ENCODE measurements around the gene HYAL3.
"Not testable (repeated sequence)": the region's sequence is repeated elsewhere in the genome, so short reads cannot be mapped to it uniquely, and the experiment has no call there.

Gene HYAL3

DNA sequence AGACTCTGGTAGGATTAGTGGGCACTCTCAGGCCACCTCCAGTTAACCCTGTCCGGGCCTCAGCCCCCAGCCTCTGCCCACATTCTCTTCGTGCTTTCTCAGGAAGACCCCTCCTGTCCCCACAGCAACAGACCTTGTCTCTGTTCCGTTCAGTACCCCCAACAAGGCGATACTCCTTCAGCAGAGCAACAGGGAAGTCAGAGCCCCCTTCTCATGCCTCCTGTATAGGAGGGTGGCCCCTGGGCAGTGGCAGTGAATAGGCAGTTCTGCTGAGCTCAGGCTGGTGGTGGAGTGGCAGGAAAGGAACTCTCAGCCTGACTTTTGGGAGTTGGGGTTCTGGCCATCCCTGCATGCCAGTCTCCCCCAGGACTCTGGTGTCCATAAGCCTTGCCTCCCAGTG lies 29.7 kb downstream of the HYAL3 start:
- DNase-seq, result no peak

DNA sequence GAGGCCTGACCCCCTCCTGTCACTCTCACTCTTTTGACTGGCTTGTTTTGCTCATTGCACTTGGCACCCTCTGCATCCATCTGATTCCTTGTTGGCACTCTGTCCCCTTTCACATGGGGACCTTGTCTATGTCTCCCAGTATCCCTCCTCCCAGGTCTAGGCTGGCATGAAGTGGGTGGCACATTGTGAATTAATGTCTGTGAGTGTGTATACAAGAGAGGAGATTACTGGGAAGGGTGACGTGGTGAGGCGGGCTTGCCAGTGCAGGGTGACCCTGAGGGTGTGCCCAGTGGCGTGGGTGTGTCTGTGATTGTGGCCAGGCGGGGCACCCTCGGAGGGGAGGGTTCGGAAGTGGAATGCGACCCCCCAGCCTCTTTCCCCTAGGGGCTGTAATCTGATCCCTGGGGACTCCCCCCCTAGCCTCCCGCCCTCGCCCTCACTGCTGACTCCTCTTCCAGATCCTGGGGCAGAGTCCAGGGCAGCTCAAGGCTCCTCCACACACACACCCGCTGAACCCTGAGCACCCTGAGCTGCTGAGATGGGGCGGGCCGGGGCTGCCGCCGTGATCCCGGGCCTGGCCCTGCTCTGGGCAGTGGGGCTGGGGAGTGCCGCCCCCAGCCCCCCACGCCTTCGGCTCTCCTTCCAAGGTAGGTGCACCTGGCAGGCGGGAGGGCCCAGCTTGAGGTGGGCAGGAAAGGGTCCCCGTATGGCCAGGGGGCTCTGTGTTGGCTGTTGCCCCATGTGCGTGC lies 30.3 kb downstream of the HYAL3 start, which contains the start of gene SEMA3B:
Gene SEMA3B (plus strand): TSS at position 445 of the 749 bp plus-strand sequence. CDS start 94 bp downstream, at position 539.
- no peak for DNase-seq

DNA sequence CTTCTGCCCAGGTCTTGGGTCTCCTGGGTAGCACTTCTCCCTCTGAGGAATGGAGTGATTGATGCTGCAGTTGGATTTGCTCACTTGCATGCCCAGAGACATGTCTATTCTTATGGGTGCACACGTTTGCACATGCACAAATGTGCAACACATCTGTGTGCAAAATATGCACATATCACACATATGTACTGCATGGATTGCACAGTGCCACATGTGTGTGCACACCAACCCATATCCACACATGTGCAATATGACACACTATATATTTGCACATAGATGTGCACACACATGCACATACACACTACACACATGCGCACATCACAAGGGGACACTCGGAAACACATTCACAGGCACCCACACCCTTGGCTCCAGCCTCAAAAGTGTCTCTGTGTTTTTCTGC lies 30.9 kb downstream of the HYAL3 start:
- DNase-seq, result no peak

DNA sequence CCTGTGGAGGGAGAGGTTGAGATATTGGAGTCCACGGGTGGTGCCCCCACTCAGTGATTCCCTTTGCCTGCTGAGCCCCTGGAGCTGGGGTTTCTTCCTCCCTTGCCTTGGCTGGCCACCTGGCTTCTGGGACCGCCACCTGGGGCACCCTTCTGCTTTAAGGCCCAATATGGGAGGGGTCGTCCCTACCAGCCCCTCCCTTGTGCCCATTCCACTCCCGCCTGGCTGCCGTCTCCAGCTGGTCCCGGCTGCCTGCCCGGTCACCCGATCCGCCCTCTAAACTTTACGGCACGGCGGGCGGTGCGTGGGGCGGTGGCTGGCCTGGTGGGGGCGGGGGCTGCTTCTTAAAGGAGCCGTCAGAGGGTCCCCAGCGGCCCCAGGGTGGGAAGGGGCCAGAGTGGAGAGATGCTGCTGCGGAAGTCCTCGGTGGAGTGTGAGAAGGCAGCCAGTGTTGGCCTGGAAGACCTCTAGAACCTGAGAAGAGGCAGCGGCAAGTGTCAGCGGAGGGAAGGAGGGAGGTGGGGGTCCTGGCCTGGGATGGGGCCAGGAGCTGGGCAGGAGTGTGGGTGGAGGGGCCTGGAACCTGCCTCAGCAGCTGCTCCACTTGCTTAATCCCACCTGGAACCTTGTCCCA lies 31.8 kb downstream of the HYAL3 start:
- no peak for DNase-seq

DNA sequence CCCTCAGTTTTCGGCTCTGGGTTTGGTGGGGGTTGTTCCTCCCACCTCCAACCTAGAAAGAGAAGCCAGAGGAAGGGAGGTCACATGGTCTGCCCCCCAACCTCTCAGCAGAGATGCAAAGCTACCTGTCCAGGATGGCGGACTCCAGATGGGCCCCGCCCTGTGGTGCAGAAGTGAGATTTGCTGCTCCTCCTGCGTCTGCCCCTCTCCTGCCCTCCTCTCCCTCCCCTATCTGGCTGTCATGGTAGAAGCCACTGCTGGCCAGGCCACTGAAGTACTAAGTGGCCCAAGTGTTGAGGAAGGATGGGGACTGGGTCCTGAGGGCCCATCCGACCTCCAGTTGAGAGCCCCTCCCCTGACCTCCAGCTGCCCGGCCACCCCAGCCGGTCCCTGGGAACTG lies 32.4 kb downstream of the HYAL3 start:
- DNase-seq, result no peak

DNA sequence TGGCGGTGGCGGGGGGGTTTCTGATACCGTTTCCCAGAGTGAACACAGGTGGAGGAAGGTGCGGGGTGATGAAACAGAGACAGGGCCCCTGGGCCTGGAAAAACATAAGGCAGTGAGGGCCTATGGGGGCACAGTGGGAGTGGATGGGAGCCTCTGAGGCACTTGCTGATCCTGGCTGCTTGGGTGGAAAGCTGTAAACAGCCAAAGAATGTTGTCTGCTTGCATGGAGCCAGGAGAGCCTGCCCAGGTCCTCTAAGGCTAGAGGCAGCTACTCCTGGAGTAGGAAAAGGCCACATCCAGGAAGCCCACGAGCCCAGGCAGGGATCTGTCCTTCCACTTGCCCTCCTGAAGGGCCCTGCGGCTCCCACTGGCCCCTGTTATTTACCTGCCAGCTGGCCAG lies 33.2 kb downstream of the HYAL3 start:
- DNase-seq, result no peak

DNA sequence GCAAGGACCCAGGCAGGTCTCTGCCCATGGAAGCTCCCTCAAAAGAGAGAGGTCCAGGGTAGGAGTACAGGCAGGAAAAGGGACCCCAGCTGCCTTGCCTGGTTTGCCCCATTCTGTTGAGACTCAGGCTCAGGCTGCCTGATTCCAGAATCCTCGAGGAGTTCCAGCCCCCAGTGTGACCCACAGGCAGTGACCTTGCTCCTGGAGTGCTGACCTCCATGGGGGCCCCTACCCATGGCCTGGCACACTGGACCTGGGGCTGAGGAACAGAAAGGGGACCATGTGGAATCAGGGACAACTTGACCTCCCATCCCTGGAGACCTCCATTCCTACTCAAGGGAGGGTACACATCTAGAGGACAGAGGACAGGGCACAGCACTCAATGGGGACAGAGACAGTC lies 33.6 kb downstream of the HYAL3 start:
- DNase-seq, result no peak

DNA sequence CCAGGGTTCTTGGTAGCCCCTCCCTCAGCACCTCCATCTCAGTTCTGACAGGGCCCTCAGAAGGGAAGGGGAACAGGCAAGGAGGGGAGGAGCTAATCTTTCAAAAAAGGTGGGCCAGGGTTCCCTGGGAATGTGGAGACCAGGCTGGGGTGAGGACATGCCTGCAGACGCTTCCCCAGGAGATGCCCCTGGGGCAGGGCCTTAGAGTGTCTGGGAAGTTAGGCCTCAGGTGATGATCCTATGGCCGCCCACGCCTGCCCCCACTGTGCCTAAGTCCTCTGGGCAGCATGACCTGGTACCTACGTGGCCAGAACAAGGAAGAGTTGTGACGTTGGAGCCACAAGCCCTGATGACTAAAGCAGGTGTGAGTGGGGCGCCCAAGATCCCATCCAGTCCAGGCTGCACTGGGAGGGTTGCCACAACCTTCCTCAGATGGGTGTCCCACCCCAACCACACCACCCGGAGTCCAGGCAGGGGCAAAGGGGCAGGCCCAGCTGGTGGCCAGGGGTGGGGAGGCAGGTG lies 34.2 kb downstream of the HYAL3 start:
- DNase-seq, result no peak

DNA sequence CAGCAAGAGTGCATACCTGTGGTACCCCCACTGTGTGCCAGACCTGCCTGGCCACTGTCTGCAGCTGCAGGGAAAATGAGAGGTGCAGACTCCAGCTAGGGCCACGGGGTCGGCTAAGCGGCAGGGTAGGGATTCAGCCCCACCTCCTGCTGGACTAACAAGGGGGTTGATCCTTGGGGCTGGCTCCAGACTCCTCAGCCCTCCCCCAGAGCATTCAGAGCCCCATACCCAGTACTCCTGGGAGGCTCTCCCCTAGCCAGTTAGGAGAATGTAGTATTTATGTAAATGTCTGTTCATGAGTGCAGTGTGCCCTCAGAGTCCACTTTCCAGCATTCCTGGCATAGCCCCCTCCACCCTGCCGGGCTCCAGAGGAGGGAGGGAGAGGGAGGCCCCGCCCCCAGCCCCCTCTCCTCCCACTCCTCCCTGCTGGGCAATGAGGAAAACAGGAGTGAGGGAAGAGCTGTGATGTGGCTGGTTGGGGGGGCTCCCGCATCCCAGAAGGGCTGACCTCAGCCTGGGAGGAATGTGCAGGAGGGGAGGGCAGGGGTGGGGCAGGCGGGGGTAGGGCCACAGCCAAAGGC lies 34.7 kb downstream of the HYAL3 start:
- DNase-seq, result no peak

DNA sequence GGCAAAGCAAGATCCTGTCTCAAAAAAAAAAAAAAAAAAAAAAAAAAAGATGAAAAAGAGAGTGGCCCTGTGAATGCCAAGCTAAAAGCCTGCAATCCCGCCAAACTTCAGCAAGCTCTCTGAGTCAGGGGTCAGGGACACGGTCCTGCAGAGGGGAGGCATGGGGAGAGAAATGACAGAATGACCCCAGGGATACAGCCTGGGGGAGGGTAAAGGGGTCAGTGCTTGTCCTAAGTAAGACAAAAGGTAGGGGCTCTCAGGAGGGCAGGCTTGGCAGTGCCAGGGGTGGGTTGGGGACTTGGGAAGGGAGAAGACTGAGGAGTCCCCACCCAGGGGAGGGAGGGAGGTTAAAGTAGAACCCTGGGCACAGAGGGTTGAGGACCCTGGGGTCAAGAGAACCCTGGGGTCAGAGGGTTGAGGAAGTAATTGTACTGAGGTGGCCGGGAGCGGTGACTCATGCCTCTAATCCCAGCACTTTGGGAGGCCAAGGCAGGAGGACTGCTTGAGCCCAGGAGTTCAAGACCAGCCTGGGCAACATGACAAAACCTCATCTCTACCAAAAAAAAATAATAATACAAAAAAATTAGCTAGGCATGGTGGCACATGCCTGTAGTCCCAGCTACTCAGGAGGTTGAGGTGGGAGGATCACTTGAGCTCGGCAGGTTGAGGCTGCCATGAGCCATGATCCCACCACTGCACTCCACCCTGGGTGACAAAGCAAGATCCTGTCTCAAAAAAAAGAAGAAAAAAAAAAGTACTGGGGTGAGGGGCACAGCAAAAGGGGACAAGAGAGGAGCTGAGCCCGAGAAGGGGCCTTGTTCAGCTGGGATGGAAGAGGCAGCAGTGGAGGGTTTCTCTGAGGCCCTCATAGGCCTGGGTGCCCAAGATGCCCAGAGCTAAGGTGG lies 35.5 kb downstream of the HYAL3 start:
- no peak for DNase-seq

DNA sequence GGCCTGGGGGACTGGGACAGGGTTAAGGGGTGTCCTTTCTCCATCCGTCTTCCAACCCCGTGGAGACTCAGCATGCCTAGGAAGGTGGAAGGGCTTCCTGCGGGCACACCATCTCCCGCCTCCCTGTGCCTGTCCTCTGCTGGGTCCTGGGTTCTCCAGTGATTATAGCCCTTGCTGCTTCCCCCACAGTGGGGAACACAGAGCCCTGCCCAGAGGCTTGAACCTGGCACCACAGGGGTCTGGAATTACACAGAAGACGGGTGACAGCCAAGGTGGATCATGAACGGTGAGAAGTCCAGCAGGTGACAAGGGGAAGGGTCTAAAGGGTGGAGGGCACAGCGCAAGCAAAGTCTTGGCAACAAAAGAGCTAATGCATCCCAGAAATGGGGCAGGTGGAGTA lies 36.4 kb downstream of the HYAL3 start:
- no peak for DNase-seq

DNA sequence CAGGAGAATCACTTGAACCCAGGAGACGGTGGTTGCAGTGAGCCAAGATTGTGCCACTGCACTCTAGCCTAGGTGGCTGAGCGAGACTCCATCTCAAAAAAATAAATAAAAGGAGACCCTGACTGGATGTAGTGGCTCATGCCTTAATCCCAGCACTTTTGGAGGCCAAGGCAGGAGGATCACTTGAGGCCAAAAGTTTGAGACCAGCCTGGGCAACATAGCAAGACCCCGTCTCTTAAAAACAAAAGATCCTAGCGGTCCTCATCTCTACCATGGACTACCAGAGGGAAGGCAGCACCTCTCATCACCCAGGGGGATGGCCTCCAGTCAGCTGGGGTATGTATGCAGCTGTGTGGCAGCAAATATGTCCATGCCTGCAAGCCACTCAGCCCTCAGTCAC lies 37.0 kb downstream of the HYAL3 start:
- not testable (repeated sequence) for DNase-seq

DNA sequence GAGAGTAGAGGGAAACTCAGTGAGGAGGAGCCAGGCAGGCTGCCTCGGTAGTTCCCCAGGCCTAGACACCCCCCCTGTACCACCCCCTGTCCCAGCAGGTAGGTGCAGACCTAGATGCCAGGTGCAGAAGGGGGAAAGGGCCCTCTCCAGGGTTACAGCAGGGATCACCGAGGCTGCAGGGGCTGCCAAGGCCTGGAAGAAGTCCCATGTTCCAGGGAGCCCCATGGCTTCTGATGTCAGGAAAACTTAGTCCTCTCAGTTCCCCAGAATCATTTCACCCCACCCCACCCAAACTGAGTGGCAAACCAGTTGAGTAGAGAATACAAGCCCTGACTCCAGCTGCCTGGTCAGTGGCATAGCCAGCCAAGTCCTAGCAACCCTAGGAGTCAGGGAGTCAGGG lies 37.7 kb downstream of the HYAL3 start:
- DNase-seq, result no peak

DNA sequence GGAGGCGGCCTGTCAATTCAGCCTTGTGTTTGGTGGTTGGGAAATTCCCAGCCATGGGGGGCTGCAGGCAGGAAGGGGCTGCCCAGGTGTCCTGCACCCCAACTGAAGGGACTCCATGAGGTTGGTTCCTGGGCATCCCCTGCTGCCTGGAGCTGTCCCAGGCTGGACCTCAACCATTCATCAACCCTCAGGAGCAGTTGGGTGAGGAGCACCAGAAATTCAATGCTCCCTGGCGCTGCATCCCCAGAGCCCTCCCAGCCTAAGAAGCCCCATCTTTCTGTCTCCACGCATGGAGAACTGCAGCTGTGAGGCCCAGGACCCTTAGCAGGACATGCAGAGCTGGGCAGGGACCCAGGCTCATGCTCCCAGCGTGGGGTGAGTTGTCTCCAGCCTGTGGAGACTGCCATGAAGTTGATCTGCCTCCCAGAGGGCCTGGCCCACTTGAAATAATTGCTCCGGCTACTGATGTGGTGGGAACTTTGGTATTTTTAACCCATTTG lies 38.2 kb downstream of the HYAL3 start:
- DNase-seq, result no peak

DNA sequence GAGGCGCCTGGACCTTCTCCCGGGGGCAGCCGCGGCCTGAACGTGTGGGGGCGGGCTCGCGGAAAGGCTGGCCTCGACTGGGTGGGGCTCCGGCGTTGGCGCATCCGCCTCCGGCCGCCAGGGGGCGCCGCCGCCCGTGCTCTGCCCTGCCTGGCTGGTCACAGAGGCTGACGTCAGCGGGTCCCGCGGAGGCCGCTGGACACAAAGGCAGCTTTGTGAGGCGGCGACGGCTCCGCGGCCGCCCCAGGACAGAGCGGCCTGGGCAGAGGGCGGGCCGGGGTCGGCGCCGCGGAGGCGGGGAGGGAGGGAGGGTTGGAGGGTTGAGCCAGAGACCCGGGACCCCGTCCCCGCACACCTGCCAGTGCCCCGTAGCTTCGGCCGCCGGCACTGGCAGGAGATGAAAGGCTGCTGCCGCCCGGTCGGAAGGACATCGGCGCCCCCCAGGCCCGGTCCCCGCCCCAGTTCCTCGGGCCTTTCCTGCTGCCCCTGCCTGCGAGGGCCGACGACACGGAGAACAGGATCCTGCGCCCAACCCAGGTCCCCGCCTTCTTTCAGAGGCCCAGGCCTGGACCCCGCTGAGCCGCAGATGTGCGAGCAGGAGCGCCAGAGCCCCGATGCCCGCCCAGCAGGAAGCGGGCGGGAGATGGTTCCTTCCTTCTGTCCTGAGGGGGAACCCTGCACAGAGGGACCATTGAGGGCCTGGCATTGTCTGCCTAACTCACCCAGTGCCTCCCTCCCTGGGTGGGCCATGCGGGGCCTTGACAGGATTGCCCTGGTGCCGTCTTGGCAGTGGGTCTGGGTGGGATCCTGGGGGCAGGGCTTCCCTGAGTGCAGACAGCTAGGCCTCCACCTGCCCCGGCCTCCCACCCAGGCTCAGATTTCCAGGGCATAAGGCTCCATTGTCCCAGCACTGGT lies 38.9 kb downstream of the HYAL3 start:
- peak; percentile 93 to 96 (median 94) for DNase-seq

DNA sequence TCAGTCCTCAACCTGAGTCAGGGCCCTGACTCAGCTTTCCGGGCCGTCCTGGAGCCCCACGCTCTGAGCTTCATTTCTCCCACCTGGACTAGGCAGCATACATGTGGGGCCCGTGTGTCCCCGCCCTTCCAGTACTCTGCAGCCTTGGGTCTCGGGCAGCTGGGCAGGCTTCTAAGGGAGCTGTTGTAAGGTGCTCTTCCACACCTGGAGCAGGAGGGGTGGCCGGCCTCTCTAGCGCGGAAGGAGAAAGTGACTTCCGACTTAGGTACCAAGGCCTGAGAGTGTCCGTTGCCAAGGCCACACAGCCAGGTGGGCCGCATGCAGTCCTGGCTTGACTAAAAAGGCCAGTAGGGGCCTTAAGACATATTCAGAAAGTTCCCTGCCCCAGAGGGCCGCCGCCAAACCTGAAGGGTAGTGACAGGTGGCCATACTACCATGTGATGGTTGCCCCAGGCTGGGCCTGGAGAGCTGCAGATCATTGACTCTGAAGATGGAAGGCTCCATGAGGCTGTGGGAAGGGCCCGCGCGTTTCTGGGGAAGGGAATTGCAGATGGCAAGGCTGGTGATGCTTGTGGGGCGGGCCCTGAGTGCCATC lies 39.7 kb downstream of the HYAL3 start:
- no peak for DNase-seq

DNA sequence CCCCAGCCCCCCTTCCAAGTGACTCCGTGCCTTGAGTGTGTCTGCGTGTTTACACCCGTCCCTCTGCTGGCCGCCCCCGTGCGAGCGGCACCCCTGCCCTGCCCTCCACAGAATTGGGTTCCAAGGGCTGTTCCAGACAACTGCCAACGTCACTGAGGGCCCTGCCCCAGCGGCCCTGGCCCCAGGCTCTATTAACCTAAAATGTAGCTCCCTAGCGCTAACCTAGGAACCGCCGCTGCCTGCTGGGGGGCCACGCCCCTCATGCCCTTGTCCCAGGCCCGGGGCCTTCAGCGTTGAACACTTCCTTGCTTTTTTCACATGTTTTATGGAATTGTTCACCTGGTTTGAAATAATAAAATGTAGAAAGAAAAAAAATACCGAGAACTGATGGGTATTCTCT lies 40.2 kb downstream of the HYAL3 start:
- no peak for DNase-seq

DNA sequence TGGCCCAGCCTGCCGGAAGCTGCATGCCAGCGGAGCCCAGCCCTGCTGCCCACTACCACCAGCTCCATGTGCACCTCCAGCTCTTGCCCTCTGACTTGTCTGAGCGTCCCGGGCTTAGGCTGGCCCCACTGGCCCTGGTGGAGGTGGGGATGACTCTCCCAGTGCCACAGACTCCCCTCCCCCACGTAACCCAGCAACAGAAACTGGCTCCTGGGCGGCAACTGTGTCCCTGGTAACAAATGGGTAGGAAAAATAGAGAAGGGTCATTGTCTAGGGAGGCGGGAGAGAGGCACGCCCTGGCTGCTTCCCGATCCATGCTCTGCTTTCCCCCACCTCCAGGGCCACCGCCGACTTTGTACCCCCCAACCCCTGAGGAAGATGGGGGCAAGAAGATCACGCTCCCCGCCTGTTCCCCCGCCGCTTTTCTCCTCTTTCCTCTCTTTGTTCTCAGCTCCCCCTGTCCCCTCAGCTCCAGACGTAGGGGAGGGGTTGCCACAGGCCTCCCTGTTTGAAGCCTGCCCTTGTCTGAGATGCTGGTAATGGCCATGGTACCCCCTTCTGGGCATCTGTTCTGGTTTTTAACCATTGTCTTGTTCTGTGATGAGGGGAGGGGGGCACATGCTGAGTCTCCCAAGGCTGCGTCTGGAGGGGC lies 41.0 kb downstream of the HYAL3 start:
- no peak for DNase-seq

DNA sequence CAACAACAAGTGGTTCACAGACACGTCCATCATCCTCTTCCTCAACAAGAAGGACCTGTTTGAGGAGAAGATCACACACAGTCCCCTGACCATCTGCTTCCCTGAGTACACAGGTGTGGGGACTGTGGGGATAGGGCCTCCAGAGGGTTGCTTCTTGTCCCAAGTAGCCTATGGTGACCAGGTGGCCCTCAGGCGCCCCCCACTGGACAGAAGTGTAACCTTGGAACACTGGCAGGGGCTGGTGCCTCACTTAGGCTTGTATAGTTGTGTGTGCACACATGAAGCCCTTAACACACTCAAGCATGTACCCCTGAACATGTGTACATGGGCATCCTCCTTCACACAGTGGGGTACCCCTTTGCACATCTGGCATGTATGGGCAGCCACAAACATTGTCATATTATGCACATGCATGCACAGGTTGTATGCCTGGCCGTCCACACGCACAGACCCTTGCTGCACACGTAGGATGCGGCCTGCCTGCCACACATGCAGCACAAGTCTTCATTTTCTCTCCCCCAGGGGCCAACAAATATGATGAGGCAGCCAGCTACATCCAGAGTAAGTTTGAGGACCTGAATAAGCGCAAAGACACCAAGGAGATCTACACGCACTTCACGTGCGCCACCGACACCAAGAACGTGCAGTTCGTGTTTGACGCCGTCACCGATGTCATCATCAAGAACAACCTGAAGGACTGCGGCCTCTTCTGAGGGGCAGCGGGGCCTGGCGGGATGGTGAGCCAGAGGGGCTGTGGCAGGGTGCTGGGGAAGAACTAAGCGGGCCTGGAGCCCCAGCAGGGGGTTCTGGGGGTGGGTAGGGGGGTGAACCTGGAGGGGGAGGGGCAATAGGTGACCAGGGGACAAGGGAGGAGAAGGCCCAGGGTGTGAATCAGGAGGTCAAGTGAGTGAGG lies 42.0 kb downstream of the HYAL3 start:
- peak; percentile 33 to 66 (median 48) for DNase-seq
